ENCODE measurements around the gene LRRC8D.

- TF ChIP-seq THRAP3 (IDR thresholded peaks at IDR 0.05; ENCODE audit: borderline replicate concordance) (no peak), CTCF (IDR thresholded peaks at IDR 0.05 in 2 of 3, conservative IDR thresholded peaks at IDR 0.05 in 1 of 3; ENCODE audit: insufficient read depth in 2 of 3, low read depth in 1 of 3, low read length in 3 of 3) (no peak), HDAC8 (tag; IDR thresholded peaks at IDR 0.05) (no peak), CHD1 (IDR thresholded peaks at IDR 0.05; ENCODE audit: low read length) (no peak), RERE (CRISPR knock-in tag; IDR thresholded peaks at IDR 0.05; ENCODE audit: borderline replicate concordance) (no peak), FOXK1 (CRISPR knock-in tag; IDR thresholded peaks at IDR 0.05; ENCODE audit: borderline replicate concordance) (no peak)
These were observed 34.1 kb upstream of the LRRC8D start for GRCh38 chr1:89786628-89787214.
